Naive thymus-derived CD8-positive, alpha-beta T cell (primary cell): ENCODE results near the gene ADAMTS17. TPM values are rescaled to one million over a fixed set of nuclear protein-coding genes. Genes with fewer than 3 reads are reported as not detected.
A peak's percentile ranks its signal among the peaks of the same experiment; 100 is the strongest.

ENCODE experiments used
- ATAC-seq, 2 donors: fragments of 150-1000 bp; cut with Tn5 transposase in 1 of 2; sonication (Bioruptor Pico), chemical (Tn5 transposase) in 1 of 2; 1 replicate in 1 of 2; 2 replicates in 1 of 2; pipeline ENCODE4 v1.10.0; 2021; ENCODE audit warnings: mild to moderate bottlenecking in 2 of 2, moderate library complexity in 2 of 2
- POLR2A ChIA-PET: fragments of 350-600 bp; sonication (Branson Sonifier 250); formaldehyde crosslinking; loops from one replicate; lab custom pipeline; 2021; ENCODE audit warnings: antibody characterized with exemption; lab: Charles Lee
- DNase-seq, 10 donors: peaks; one replicate each; pipeline versions ENCODE4 v3.0.0 to v3.0.0-alpha.2; 2020 to 2022
- H3K27ac Mint-ChIP-seq, 10 donors: one replicate each; pipeline ENCODE4 v1.8.0; 2020 to 2022; ENCODE audit warnings: mild to moderate bottlenecking in 10 of 10, mixed read lengths in 10 of 10, moderate library complexity in 4 of 10, inconsistent platforms in 1 of 10
- H3K27me3 Mint-ChIP-seq, 5 donors: one replicate each; pipeline ENCODE4 v1.8.0; 2021 to 2022; ENCODE audit warnings: mixed read lengths in 5 of 5
- H3K36me3 Mint-ChIP-seq, 3 donors: one replicate each; pipeline ENCODE4 v1.8.0; 2020 to 2022; ENCODE audit warnings: mixed read lengths in 3 of 3, mild to moderate bottlenecking in 2 of 3, inconsistent platforms in 1 of 3
- H3K4me1 Mint-ChIP-seq, 4 donors: one replicate each; pipeline ENCODE4 v1.8.0; 2021 to 2022; ENCODE audit warnings: mixed read lengths in 4 of 4
- H3K4me3 Mint-ChIP-seq, 10 donors: one replicate each; pipeline ENCODE4 v1.8.0; 2020 to 2022; ENCODE audit warnings: mild to moderate bottlenecking in 10 of 10, mixed read lengths in 10 of 10, moderate library complexity in 6 of 10, inconsistent platforms in 1 of 10
- H3K9me3 Mint-ChIP-seq, 9 donors: one replicate each; pipeline ENCODE4 v1.8.0; 2020 to 2022; ENCODE audit warnings: mixed read lengths in 9 of 9, mild to moderate bottlenecking in 3 of 9, inconsistent platforms in 1 of 9, moderate library complexity in 1 of 9
- polyA plus RNA-seq, 3 donors: library from polyadenylated mRNA; unstranded; fragments of 300-500 nt; fragmentation: Illumina TruSeq; gene quantifications; one replicate each; pipeline ENCODE4 v1.2.3, GENCODE V29; 2021
- total RNA-seq, 8 experiments: library from RNA in 2 of 8; stranded (reverse) in 2 of 8; gene quantifications; one replicate each; pipeline ENCODE4 v1.2.3 and lab custom pipeline; 2021 to 2026

Gene ADAMTS17
- total and polyA plus RNA-seq, 5 experiments from 2014 or later, result 0.20 to 4.6 (median 1.8) TPM

- POLR2A ChIA-PET, result no interaction called here
- Mint-ChIP-seq H3K9me3 (no peaks in the 10 kb centered on the region), H3K27ac (no peak overlapping the region), H3K36me3 (peaks cover 0 to 21% (median 14%) of the 10 kb centered on the region in 3 donors), H3K4me3 (no peak overlapping the region), H3K4me1 (peaks cover 15 to 23% (median 23%) of the 10 kb centered on the region in 4 donors), H3K27me3 (peaks cover 0 to 2% (median 0%) of the 10 kb centered on the region in 5 donors)
- no peak for ATAC-seq
- DNase-seq, result no peak
Measured at GRCh38 chr15:100204771-100205170, 137.0 kb downstream of the ADAMTS17 start.

GRCh38 chr15:100204211-100204610 is 137.6 kb downstream of the ADAMTS17 start:
- no peak for DNase-seq
- POLR2A ChIA-PET, result no interaction called here
- peaks cover 15 to 24% (median 23%) of the 10 kb centered on the region in 4 donors for H3K4me1 Mint-ChIP-seq
- peak overlapping the region in 1 of 10 donors; percentile 82 for H3K27ac Mint-ChIP-seq
- ATAC-seq, result no peak
- peaks cover 0 to 21% (median 14%) of the 10 kb centered on the region in 3 donors for H3K36me3 Mint-ChIP-seq
- no peaks in the 10 kb centered on the region for H3K9me3 Mint-ChIP-seq
- H3K4me3 Mint-ChIP-seq, result peak overlapping the region in 1 of 10 donors; percentile 28
- peaks cover 0 to 2% (median 0%) of the 10 kb centered on the region in 5 donors for H3K27me3 Mint-ChIP-seq

GRCh38 chr15:100202309-100202960 is 139.3 kb downstream of the ADAMTS17 start:
- Mint-ChIP-seq H3K27me3 (peaks cover 0 to 2% (median 0%) of the 10 kb centered on the region in 5 donors), H3K9me3 (no peaks in the 10 kb centered on the region), H3K4me3 (peak overlapping the region in 6 of 10 donors; percentile 69 to 86 (median 78)), H3K27ac (peak overlapping the region in 2 of 10 donors; percentile 72 to 73), H3K36me3 (peaks cover 0 to 14% (median 12%) of the 10 kb centered on the region in 3 donors), H3K4me1 (peaks cover 15 to 24% (median 23%) of the 10 kb centered on the region in 4 donors)
- DNase-seq, result no peak
- no peak for ATAC-seq
- POLR2A ChIA-PET, result no interaction called here

GRCh38 chr15:100201376-100202280 is 140.1 kb downstream of the ADAMTS17 start:
- POLR2A ChIA-PET, result interaction anchor here (1.3 to 1.7 kb wide), 2 partner anchors 129 to 135 kb away, joined by 4 read pairs; no protein-coding TSS in a partner anchor
- H3K4me1 Mint-ChIP-seq, result peaks cover 11 to 24% (median 23%) of the 10 kb centered on the region in 4 donors
- no peaks in the 10 kb centered on the region for H3K9me3 Mint-ChIP-seq
- H3K36me3 Mint-ChIP-seq, result peaks cover 0 to 14% (median 12%) of the 10 kb centered on the region in 3 donors
- H3K4me3 Mint-ChIP-seq, result peak overlapping the region; percentile 66 to 86 (median 76)
- peaks cover 0 to 2% (median 0%) of the 10 kb centered on the region in 5 donors for H3K27me3 Mint-ChIP-seq
- H3K27ac Mint-ChIP-seq, result peak overlapping the region in 7 of 10 donors; percentile 31 to 75 (median 68)
- peak in 4 of 10 donors; percentile 4 to 60 (median 52) for DNase-seq
- peak; percentile 80 to 81 for ATAC-seq

GRCh38 chr15:100200287-100200880 is 141.4 kb downstream of the ADAMTS17 start:
- POLR2A ChIA-PET, result interaction anchor here (0.7 to 1.7 kb wide), 3 partner anchors 86 to 137 kb away, joined by 3 to 4 read pairs (median 4); no protein-coding TSS in a partner anchor
- Mint-ChIP-seq H3K36me3 (peaks cover 0 to 14% (median 12%) of the 10 kb centered on the region in 3 donors), H3K4me1 (peaks cover 11 to 24% (median 23%) of the 10 kb centered on the region in 4 donors), H3K27ac (peak overlapping the region in 2 of 10 donors; percentile 6 to 32), H3K9me3 (no peaks in the 10 kb centered on the region), H3K4me3 (no peak overlapping the region), H3K27me3 (peaks cover 0 to 2% (median 0%) of the 10 kb centered on the region in 5 donors)
- DNase-seq, result no peak
- no peak for ATAC-seq

- Mint-ChIP-seq H3K27ac (peak overlapping the region in 2 of 10 donors; percentile 22 to 32), H3K27me3 (peaks cover 0 to 2% (median 0%) of the 10 kb centered on the region in 5 donors), H3K36me3 (peaks cover 0 to 10% (median 7%) of the 10 kb centered on the region in 3 donors), H3K4me1 (peaks cover 11 to 24% (median 23%) of the 10 kb centered on the region in 4 donors), H3K9me3 (no peaks in the 10 kb centered on the region), H3K4me3 (peak overlapping the region in 2 of 10 donors; percentile 3 to 29)
- POLR2A ChIA-PET, result no interaction called here
- no peak for DNase-seq
- ATAC-seq, result no peak
Measured at GRCh38 chr15:100199711-100200286, 142.0 kb downstream of the ADAMTS17 start.

- Mint-ChIP-seq H3K27ac (no peak overlapping the region), H3K4me1 (peaks cover 11 to 24% (median 22%) of the 10 kb centered on the region in 4 donors), H3K4me3 (no peak overlapping the region), H3K36me3 (no peaks in the 10 kb centered on the region), H3K9me3 (no peaks in the 10 kb centered on the region), H3K27me3 (no peaks in the 10 kb centered on the region)
- POLR2A ChIA-PET, result no interaction called here
- ATAC-seq (no peak), DNase-seq (no peak)
Measured at GRCh38 chr15:100198442-100198841, 143.3 kb downstream of the ADAMTS17 start.

GRCh38 chr15:100196326-100197058 is 145.3 kb downstream of the ADAMTS17 start:
- H3K9me3 Mint-ChIP-seq, result no peaks in the 10 kb centered on the region
- no peaks in the 10 kb centered on the region for H3K36me3 Mint-ChIP-seq
- peaks cover 4 to 12% (median 9%) of the 10 kb centered on the region in 4 donors for H3K4me1 Mint-ChIP-seq
- POLR2A ChIA-PET, result no interaction called here
- no peaks in the 10 kb centered on the region for H3K27me3 Mint-ChIP-seq
- peak overlapping the region in 1 of 10 donors; percentile 59 for H3K27ac Mint-ChIP-seq
- ATAC-seq (no peak), DNase-seq (no peak)
- H3K4me3 Mint-ChIP-seq, result no peak overlapping the region

- no peak for DNase-seq
- H3K9me3 Mint-ChIP-seq, result no peaks in the 10 kb centered on the region
- no peak overlapping the region for H3K27ac Mint-ChIP-seq
- peaks cover 0 to 3% (median 3%) of the 10 kb centered on the region in 4 donors for H3K4me1 Mint-ChIP-seq
- POLR2A ChIA-PET, result no interaction called here
- no peaks in the 10 kb centered on the region for H3K27me3 Mint-ChIP-seq
- no peak for ATAC-seq
- no peak overlapping the region for H3K4me3 Mint-ChIP-seq
- H3K36me3 Mint-ChIP-seq, result peaks cover 0 to 2% (median 0%) of the 10 kb centered on the region in 3 donors
Measured at GRCh38 chr15:100194996-100195395, 146.8 kb downstream of the ADAMTS17 start.

- peaks cover 0 to 2% (median 0%) of the 10 kb centered on the region in 3 donors for H3K36me3 Mint-ChIP-seq
- H3K27me3 Mint-ChIP-seq, result no peaks in the 10 kb centered on the region
- POLR2A ChIA-PET, result no interaction called here
- no peak overlapping the region for H3K4me3 Mint-ChIP-seq
- peak overlapping the region in 1 of 10 donors; percentile 45 for H3K27ac Mint-ChIP-seq
- H3K9me3 Mint-ChIP-seq, result no peaks in the 10 kb centered on the region
- DNase-seq, result no peak
- no peak for ATAC-seq
- H3K4me1 Mint-ChIP-seq, result peaks cover 0 to 3% (median 0%) of the 10 kb centered on the region in 4 donors
Measured at GRCh38 chr15:100193277-100193860, 148.4 kb downstream of the ADAMTS17 start.
